HepG2 (cell line): Measurements from ENCODE around the gene G6PC3. TPM values are rescaled to one million over a fixed set of nuclear protein-coding genes. Genes with fewer than 3 reads are reported as not detected.

Experiments used
- ARNTL ChIP-seq: sonication (generic); formaldehyde crosslinking; IDR thresholded peaks from 2 replicates; pipeline ENCODE4 v1.4.0; 2020; ENCODE audit warnings: mild to moderate bottlenecking, missing genetic modification reagents
- CC2D1A ChIP-seq: sonication (generic); formaldehyde crosslinking; IDR thresholded peaks from 2 replicates; pipeline ENCODE4 v1.8.1; 2023; ENCODE audit warnings: mild to moderate bottlenecking, missing genetic modification reagents
- EP300 ChIP-seq, 3 experiments: sonication (generic) in 1 of 3; formaldehyde crosslinking in 1 of 3; IDR thresholded peaks; 2 replicates each; pipeline versions ENCODE4 v1.5.1 to v1.6.1; 2011 to 2020; ENCODE audit warnings: low read depth in 2 of 3, low read length in 2 of 3, borderline replicate concordance in 1 of 3, improper control_type of control experiment in 1 of 3, mild to moderate bottlenecking in 1 of 3, missing genetic modification reagents in 1 of 3, moderate library complexity in 1 of 3
- GTF2F1 ChIP-seq: fragments of 150-350 bp; IDR thresholded peaks from 2 replicates; pipeline ENCODE4 v1.6.1; 2014; ENCODE audit warnings: low read length
- HNF1B ChIP-seq: sonication (generic); formaldehyde crosslinking; IDR thresholded peaks from 2 replicates; pipeline ENCODE4 v1.5.1; 2020; ENCODE audit warnings: mild to moderate bottlenecking, moderate library complexity, missing genetic modification reagents
- JUND ChIP-seq: sonication (generic); formaldehyde crosslinking; IDR thresholded peaks from 2 replicates; pipeline ENCODE4 v1.8.0; 2022; ENCODE audit warnings: mild to moderate bottlenecking, missing genetic modification reagents
- NR2F6 ChIP-seq, 2 experiments: IDR thresholded peaks; 2 replicates each; pipeline ENCODE4 v1.6.1; 2016; ENCODE audit warnings: antibody characterized with exemption in 1 of 2, mild to moderate bottlenecking in 1 of 2
- TP53 ChIP-seq: sonication (generic); formaldehyde crosslinking; conservative IDR thresholded peaks from 2 replicates; pipeline ENCODE4 v1.4.0; 2020; ENCODE audit warnings: missing genetic modification reagents
- U2AF2 ChIP-seq: fragments of 200-400 bp; formaldehyde crosslinking; IDR thresholded peaks from 2 replicates; pipeline ENCODE4 v1.6.1; 2017; ENCODE audit warnings: low read depth, mild to moderate bottlenecking, low read length
- ZBTB20 ChIP-seq: sonication (generic); formaldehyde crosslinking; IDR thresholded peaks from 2 replicates; pipeline ENCODE4 v1.8.1; 2023; ENCODE audit warnings: missing genetic modification reagents, low read depth, mild to moderate bottlenecking, borderline replicate concordance
- ZFX ChIP-seq: sonication (generic); formaldehyde crosslinking; IDR thresholded peaks from 2 replicates; pipeline ENCODE4 v1.4.0; 2020; ENCODE audit warnings: mild to moderate bottlenecking, low read depth, missing genetic modification reagents, moderate library complexity
- ZNF124 ChIP-seq: sonication (generic); formaldehyde crosslinking; IDR thresholded peaks from 2 replicates; pipeline ENCODE4 v1.4.0; 2020; ENCODE audit warnings: missing genetic modification reagents
- ZNF704 ChIP-seq: sonication (generic); formaldehyde crosslinking; IDR thresholded peaks from 2 replicates; pipeline ENCODE4 v1.8.1; 2023; ENCODE audit warnings: mild to moderate bottlenecking, inconsistent platforms, moderate library complexity, missing genetic modification reagents, borderline replicate concordance
- ZNF784 ChIP-seq: sonication (generic); formaldehyde crosslinking; IDR thresholded peaks from 2 replicates; pipeline ENCODE4 v1.5.1; 2020; ENCODE audit warnings: missing genetic modification reagents, mild to moderate bottlenecking, borderline replicate concordance
- polyA plus RNA-seq, 8 experiments: library from polyadenylated mRNA; depleted of rRNA in 3 of 8; stranded (reverse) in 7 of 8; unstranded in 1 of 8; fragments of >200 nt; fragmentation: Illumina TruSeq in 4 of 8; extraction: Trizol in 4 of 8; gene quantifications; 2 replicates each; pipeline versions ENCODE4 v1.2.1 to v1.2.3, GENCODE V29; 2011 to 2016; ENCODE audit warnings: low read depth in 4 of 8, missing spikeins in 1 of 8, mixed read lengths in 1 of 8; ENCODE audit not compliant: insufficient read depth in 1 of 8
- total RNA-seq, 5 experiments: library from RNA; depleted of rRNA; stranded (reverse); fragments of >200 nt; fragmentation: Illumina TruSeq; extraction: Trizol; gene quantifications; 2 replicates each; pipeline ENCODE4 v1.2.3, GENCODE V29; 2016; ENCODE audit warnings: low read depth in 1 of 5
- TF ChIP-seq, protein P1 (sequence below): sonication (generic); formaldehyde crosslinking; IDR thresholded peaks from 2 replicates; pipeline ENCODE4 v1.5.1; 2020; ENCODE audit warnings: missing genetic modification reagents, mild to moderate bottlenecking, borderline replicate concordance
- TF ChIP-seq, protein P2 (sequence below): sonication (generic); formaldehyde crosslinking; IDR thresholded peaks from 2 replicates; pipeline ENCODE4 v1.5.0; 2020; ENCODE audit warnings: mild to moderate bottlenecking, missing genetic modification reagents

G6PC3 gene
- total and polyA plus RNA-seq, 2 of the 13 experiments (the other 11 are each of a cell fraction or from before 2014, with no cell fraction given): 38.5 to 75.8 TPM

DNA sequence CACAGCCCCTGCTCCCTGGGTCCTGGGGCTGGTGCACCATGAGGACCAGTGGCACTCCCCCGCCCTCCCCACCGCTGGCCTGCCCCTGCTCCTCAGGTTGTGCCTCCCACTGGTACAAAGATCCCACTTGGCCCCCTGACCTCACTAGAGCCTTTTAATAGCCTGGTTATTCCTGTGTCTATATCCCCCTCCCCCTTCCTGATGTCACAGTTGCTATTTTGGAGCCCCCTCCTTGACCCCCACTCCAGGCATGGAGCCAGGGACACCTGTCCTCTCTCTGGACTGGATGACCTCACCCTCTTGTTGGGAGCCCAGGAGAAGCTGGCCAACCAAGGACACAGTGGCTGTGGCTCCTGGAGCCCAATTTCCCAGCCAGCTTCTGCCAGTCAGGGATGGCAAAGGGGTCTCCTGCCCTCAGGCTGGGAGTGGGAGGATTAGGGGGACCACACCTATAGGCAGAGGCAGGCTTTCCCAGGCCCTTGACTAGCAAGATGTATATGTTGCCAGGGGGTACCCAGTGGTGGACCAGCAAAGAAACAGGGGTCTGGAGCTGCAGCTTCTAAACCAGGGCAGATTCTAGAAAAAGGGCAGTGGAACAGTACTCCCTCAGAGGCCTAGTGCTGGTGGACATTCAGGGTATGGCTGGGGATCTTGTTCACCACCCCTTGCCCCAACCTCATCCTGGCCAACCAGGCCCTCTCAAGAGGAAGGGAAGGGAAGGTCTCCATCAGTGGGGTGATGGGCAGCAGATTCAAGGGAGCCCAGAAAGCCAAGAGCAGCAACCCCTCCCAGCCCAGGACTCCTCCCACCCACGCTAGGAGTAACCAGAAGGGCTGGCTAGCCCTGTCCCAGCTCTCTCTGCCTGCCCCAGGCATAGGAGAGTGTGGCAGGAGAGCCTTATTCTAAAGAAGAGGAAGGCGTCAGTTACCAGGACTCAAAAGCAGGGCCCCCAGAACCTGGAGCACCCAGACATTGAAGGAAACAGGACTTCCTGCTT, 42.0 kb downstream of the G6PC3 start (continued):
- TF ChIP-seq ZNF784 (CRISPR knock-in tag) (0 out of 2 replicates have a peak, but pooled peaks have one; percentile 19), ZBTB20 (CRISPR knock-in tag) (peak; percentile 29; the same call in 1 of the 2 replicates), ZNF704 (CRISPR knock-in tag) (0 out of 2 replicates have a peak, but pooled peaks have one; percentile 57), U2AF2 (no peak), EP300 (IDR thresholded peaks at IDR 0.05; ENCODE audit: low read depth in 2 of 2, low read length in 2 of 2) (no peak), EP300 (CRISPR knock-in tag; IDR thresholded peaks at IDR 0.05; ENCODE audit: borderline replicate concordance) (no peak), ZNF124 (no peak), NR2F6 (IDR thresholded peaks at IDR 0.05) (no peak; the same call in 1 of the 2 replicates), NR2F6 (CRISPR knock-in tag; IDR thresholded peaks at IDR 0.05) (peak; percentile 3; the same call in 1 of the 2 replicates), HNF1B (CRISPR knock-in tag) (peak; percentile 77), JUND (CRISPR knock-in tag) (0 out of 2 replicates have a peak, but pooled peaks have one; percentile 55), TP53 (CRISPR knock-in tag) (no peak), CC2D1A (CRISPR knock-in tag) (no peak), ZFX (CRISPR knock-in tag) (peak; percentile 32; the same call in 1 of the 2 replicates), GTF2F1 (no peak), ARNTL (CRISPR knock-in tag) (no peak)
- TF ChIP-seq, protein P1, sequence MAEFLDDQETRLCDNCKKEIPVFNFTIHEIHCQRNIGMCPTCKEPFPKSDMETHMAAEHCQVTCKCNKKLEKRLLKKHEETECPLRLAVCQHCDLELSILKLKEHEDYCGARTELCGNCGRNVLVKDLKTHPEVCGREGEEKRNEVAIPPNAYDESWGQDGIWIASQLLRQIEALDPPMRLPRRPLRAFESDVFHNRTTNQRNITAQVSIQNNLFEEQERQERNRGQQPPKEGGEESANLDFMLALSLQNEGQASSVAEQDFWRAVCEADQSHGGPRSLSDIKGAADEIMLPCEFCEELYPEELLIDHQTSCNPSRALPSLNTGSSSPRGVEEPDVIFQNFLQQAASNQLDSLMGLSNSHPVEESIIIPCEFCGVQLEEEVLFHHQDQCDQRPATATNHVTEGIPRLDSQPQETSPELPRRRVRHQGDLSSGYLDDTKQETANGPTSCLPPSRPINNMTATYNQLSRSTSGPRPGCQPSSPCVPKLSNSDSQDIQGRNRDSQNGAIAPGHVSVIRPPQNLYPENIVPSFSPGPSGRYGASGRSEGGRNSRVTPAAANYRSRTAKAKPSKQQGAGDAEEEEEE (CRISPR knock-in tag): no peak
- TF ChIP-seq, protein P2, sequence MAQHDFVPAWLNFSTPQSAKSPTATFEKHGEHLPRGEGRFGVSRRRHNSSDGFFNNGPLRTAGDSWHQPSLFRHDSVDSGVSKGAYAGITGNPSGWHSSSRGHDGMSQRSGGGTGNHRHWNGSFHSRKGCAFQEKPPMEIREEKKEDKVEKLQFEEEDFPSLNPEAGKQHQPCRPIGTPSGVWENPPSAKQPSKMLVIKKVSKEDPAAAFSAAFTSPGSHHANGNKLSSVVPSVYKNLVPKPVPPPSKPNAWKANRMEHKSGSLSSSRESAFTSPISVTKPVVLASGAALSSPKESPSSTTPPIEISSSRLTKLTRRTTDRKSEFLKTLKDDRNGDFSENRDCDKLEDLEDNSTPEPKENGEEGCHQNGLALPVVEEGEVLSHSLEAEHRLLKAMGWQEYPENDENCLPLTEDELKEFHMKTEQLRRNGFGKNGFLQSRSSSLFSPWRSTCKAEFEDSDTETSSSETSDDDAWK: no peak
